Breast epithelium (tissue), 4 donors: ENCODE measurements around the gene OTOG. TPM values are rescaled to one million over a fixed set of nuclear protein-coding genes. Genes with fewer than 3 reads are reported as not detected.

Experiments
- DNase-seq, 2 donors: peaks; one replicate each; pipeline ENCODE4 v3.0.0-alpha.2; 2019; ENCODE audit warnings: low spot score in 2 of 2
- H3K27ac ChIP-seq, 2 donors: fragments of 200-600 bp; sonication (generic) in 1 of 2; one replicate each; pipeline ENCODE4 v1.5.1; 2016 to 2019; ENCODE audit warnings: mild to moderate bottlenecking in 1 of 2
- H3K27me3 ChIP-seq, 2 donors: fragments of 200-600 bp; sonication (generic) in 1 of 2; one replicate each; pipeline versions ENCODE4 v1.5.1 to v1.6.0; 2017 to 2019; ENCODE audit warnings: control low read depth in 1 of 2, mild to moderate bottlenecking in 1 of 2
- H3K36me3 ChIP-seq: fragments of 200-600 bp; one replicate; pipeline ENCODE4 v1.5.1; 2019
- H3K4me1 ChIP-seq, 2 donors: fragments of 200-600 bp; sonication (generic); one replicate each; pipeline ENCODE4 v1.5.1; 2016 to 2019; ENCODE audit warnings: control low read depth in 1 of 2
- H3K4me3 ChIP-seq, 3 donors: fragments of 200-600 bp; sonication (generic); 1 replicate in 2 of 3; 2 replicates in 1 of 3; pipeline ENCODE4 v1.5.1; 2016 to 2019; ENCODE audit warnings: mild to moderate bottlenecking in 3 of 3, moderate library complexity in 2 of 3
- H3K9me3 ChIP-seq, 2 donors: fragments of 200-600 bp; sonication (generic) in 1 of 2; one replicate each; pipeline ENCODE4 v1.5.1; 2016 to 2019; ENCODE audit warnings: control low read depth in 1 of 2
- CTCF ChIP-seq, 3 donors: fragments of 450-650 bp; IDR thresholded peaks; one replicate each; pipeline ENCODE4 v1.5.1; 2016 to 2017; ENCODE audit warnings: antibody characterized with exemption in 3 of 3, mild to moderate bottlenecking in 3 of 3, moderate library complexity in 3 of 3
- POLR2A ChIP-seq: fragments of 450-650 bp; IDR thresholded peaks from one replicate; pipeline ENCODE4 v1.6.1; 2016; ENCODE audit warnings: antibody characterized with exemption, mild to moderate bottlenecking, moderate library complexity
- POLR2AphosphoS5 ChIP-seq, 3 donors: sonication (generic); formaldehyde crosslinking; IDR thresholded peaks; one replicate each; pipeline ENCODE4 v1.6.1; 2017; ENCODE audit warnings: antibody characterized with exemption in 3 of 3
- intact Hi-C: fragments of 100-400 bp; cut with DNase I; formaldehyde crosslinking; loops from one replicate; pipeline ENCODE4 v1.15.1; 2023; ENCODE audit warnings: low total_unique reads
- total RNA-seq, 3 donors: library from RNA; depleted of rRNA; stranded (reverse); fragments of >200 nt; gene quantifications; one replicate each; pipeline ENCODE4 v1.1.0, GENCODE V29; 2016

OTOG gene
- total RNA-seq, 3 donors from 2014 or later = not detected

GRCh38 chr11:17588166-17588565, 41.1 kb downstream of the OTOG start:
- Histone ChIP-seq H3K36me3 (no peaks in the 10 kb centered on the region), H3K27ac (no peak overlapping the region), H3K4me3 (no peak overlapping the region), H3K9me3 (no peaks in the 10 kb centered on the region), H3K4me1 (no peaks in the 10 kb centered on the region), H3K27me3 (no peaks in the 10 kb centered on the region)
- intact Hi-C loops = no loop called here
- DNase-seq = peak in 1 of 2 donors; percentile 40
- TF ChIP-seq CTCF (IDR thresholded peaks at IDR 0.05) = no peak
- TF ChIP-seq POLR2AphosphoS5 (IDR thresholded peaks at IDR 0.05) = no peak
- no peak for TF ChIP-seq POLR2A

DNA sequence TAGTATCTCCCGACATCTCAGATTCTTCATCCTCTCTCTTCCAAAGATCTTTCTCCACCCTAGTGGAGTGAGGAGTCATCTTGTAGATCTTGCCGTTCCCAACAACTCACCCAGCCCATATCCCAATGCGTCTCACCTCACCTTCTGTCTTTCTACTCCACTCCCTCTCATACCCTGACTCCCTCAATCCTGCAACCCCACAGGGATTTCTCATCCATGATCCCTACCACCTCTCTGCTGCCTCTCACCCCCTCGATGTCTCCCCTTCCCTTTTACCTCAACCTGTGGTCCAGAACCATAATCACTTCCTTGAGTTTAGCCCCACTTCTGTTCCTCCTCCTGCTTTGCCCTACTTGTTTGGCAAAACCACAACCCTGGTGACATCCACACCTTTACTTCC, 41.7 kb downstream of the OTOG start:
- Histone ChIP-seq H3K27me3 (no peaks in the 10 kb centered on the region), H3K27ac (no peak overlapping the region), H3K36me3 (no peaks in the 10 kb centered on the region), H3K4me1 (no peaks in the 10 kb centered on the region), H3K9me3 (no peaks in the 10 kb centered on the region), H3K4me3 (no peak overlapping the region)
- intact Hi-C loops = no loop called here
- DNase-seq = peak in 1 of 2 donors; percentile 14
- TF ChIP-seq POLR2AphosphoS5 (IDR thresholded peaks at IDR 0.05) (no peak), CTCF (IDR thresholded peaks at IDR 0.05) (no peak), POLR2A (no peak)

DNA sequence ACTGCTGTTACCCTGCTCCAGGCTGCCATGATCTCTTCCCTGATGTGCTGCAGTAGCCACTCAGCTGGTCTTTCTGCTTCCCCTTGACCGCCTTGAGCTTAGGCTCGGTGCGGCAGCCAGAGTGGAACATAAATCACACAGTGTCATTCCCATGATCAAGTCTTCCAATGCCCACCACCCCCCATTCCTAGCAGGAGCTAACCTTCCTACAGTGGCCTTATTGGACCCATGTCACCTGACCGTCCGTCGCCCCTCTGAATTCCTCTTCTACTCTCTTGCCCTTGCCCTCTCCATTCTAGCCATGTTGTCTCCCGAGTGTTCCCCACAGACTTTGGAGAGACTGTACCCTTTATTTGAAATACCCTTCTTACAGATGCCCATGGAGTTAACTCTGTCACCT, 43.4 kb downstream of the OTOG start:
- Histone ChIP-seq H3K9me3 (no peaks in the 10 kb centered on the region), H3K4me3 (no peak overlapping the region), H3K36me3 (no peaks in the 10 kb centered on the region), H3K27me3 (no peaks in the 10 kb centered on the region), H3K4me1 (no peaks in the 10 kb centered on the region), H3K27ac (no peak overlapping the region)
- DNase-seq = peak in 1 of 2 donors; percentile 9
- no peak for TF ChIP-seq POLR2AphosphoS5 (IDR thresholded peaks at IDR 0.05)
- no peak for TF ChIP-seq CTCF (IDR thresholded peaks at IDR 0.05)
- TF ChIP-seq POLR2A = no peak
- intact Hi-C loops = no loop called here

DNA sequence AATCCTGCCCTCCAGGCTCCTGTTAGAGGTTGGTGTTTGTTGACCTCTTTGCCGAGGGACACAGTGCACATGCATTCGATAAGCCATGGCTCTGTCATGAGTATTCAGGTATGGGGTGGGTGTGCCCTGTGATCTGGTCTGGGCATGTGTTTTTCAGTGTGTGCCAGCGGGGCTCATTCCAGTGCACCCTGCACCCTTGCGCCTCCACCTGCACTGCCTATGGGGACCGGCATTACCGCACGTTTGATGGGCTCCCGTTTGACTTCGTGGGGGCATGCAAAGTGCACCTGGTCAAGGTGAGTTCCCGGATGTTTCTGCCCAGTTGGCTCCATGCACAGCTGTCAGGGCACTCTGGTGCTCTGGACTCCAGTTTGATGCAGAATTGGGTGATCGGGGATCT, 44.2 kb downstream of the OTOG start:
- no peaks in the 10 kb centered on the region for H3K27me3 ChIP-seq
- intact Hi-C loops = no loop called here
- DNase-seq = peak in 1 of 2 donors; percentile 47
- no peaks in the 10 kb centered on the region for H3K4me1 ChIP-seq
- TF ChIP-seq POLR2AphosphoS5 (IDR thresholded peaks at IDR 0.05) (no peak), CTCF (IDR thresholded peaks at IDR 0.05) (no peak), POLR2A (no peak)
- no peaks in the 10 kb centered on the region for H3K36me3 ChIP-seq
- no peak overlapping the region for H3K27ac ChIP-seq
- H3K9me3 ChIP-seq = no peaks in the 10 kb centered on the region
- H3K4me3 ChIP-seq = no peak overlapping the region

DNA sequence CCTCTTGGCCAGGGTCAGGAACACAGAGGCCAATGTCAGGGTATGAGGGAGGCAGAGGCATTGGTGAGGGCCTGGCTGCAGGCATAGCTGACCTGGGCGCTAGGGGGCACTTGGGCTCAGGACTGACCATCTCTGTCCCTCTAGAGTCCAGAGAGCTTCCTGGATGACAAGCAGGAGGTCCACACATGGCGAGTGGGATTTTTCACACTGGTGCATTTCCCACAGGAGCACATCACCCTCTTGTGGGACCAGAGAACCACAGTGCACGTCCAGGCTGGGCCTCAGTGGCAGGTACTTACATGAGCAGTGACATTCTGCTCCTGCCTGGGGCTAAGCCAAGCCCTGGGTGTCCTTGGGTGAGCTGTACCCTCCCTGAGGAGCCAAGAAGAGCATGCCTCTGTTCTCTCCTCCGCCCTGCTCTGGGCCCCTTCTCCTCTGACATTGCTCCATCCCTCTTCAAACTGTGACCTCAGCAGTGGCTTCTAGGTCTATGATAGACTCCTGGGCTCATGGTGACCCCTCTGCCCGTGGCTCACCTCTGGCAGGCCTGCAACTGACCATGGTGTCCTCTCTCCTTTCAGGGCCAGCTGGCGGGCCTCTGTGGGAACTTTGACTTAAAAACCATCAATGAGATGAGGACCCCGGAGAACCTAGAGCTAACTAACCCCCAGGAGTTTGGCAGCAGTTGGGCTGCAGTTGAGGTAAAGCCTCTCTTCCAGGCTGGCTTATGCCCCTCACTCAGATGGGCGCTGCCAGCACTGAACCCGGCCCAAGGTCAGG, 46.6 kb downstream of the OTOG start:
- Histone ChIP-seq H3K4me1 (no peaks in the 10 kb centered on the region), H3K36me3 (no peaks in the 10 kb centered on the region), H3K27me3 (no peaks in the 10 kb centered on the region), H3K4me3 (no peak overlapping the region), H3K27ac (no peak overlapping the region), H3K9me3 (no peaks in the 10 kb centered on the region)
- intact Hi-C loops = no loop called here
- no peak for TF ChIP-seq CTCF (IDR thresholded peaks at IDR 0.05)
- no peak for TF ChIP-seq POLR2A
- TF ChIP-seq POLR2AphosphoS5 (IDR thresholded peaks at IDR 0.05) = no peak
- DNase-seq = no peak
